Measurements from ENCODE around the gene TBC1D16. TPM values are rescaled to one million over a fixed set of nuclear protein-coding genes. Genes with fewer than 3 reads are reported as not detected.

Gene TBC1D16
- total RNA-seq, 1 experiment from 2014 or later = 20.3 TPM

- no peak for DNase-seq (ENCODE audit: low read depth)
Observed at GRCh38 chr17:79927688-79928501, 107.8 kb downstream of the TBC1D16 start.

- DNase-seq (ENCODE audit: low read depth) = no peak
Observed at GRCh38 chr17:79927136-79927661, 108.5 kb downstream of the TBC1D16 start.

- DNase-seq (ENCODE audit: low read depth) = no peak
Observed at GRCh38 chr17:79926605-79927135, 109.0 kb downstream of the TBC1D16 start.

- DNase-seq (ENCODE audit: low read depth) = no peak
Observed at GRCh38 chr17:79926142-79926604, 109.5 kb downstream of the TBC1D16 start.

- DNase-seq (ENCODE audit: low read depth) = peak; percentile 26
Observed at GRCh38 chr17:79925242-79925957, 110.3 kb downstream of the TBC1D16 start.

- DNase-seq (ENCODE audit: low read depth) = no peak
Observed at GRCh38 chr17:79924639-79924976, 111.1 kb downstream of the TBC1D16 start.

GRCh38 chr17:79923974-79924638, 111.6 kb downstream of the TBC1D16 start:
- peak; percentile 41 for DNase-seq (ENCODE audit: low read depth)

- DNase-seq (ENCODE audit: low read depth) = no peak
Observed at GRCh38 chr17:79922798-79923197, 112.9 kb downstream of the TBC1D16 start.

- DNase-seq (ENCODE audit: low read depth) = no peak
Observed at GRCh38 chr17:79922116-79922601, 113.5 kb downstream of the TBC1D16 start.

- DNase-seq (ENCODE audit: low read depth) = no peak
Observed at GRCh38 chr17:79921411-79922115, 114.1 kb downstream of the TBC1D16 start.

GRCh38 chr17:79920751-79921410, 114.8 kb downstream of the TBC1D16 start:
- DNase-seq (ENCODE audit: low read depth) = no peak

GRCh38 chr17:79919862-79920720, 115.6 kb downstream of the TBC1D16 start:
- no peak for DNase-seq (ENCODE audit: low read depth)

GRCh38 chr17:79919164-79919585, 116.5 kb downstream of the TBC1D16 start:
- DNase-seq (ENCODE audit: low read depth) = peak; percentile 36

- DNase-seq (ENCODE audit: low read depth) = no peak
Observed at GRCh38 chr17:79918581-79919163, 117.0 kb downstream of the TBC1D16 start.

GRCh38 chr17:79917902-79918484, 117.7 kb downstream of the TBC1D16 start:
- no peak for DNase-seq (ENCODE audit: low read depth)

GRCh38 chr17:79916991-79917901, 118.4 kb downstream of the TBC1D16 start:
- DNase-seq (ENCODE audit: low read depth) = no peak

GRCh38 chr17:79916506-79916905, 119.2 kb downstream of the TBC1D16 start:
- DNase-seq (ENCODE audit: low read depth) = no peak

All from Daoy (cell line).